ENCODE measurements around the gene PPHLN1.
A peak's percentile ranks its signal among the peaks of the same experiment; 100 is the strongest.

Gene PPHLN1

GRCh38 chr12:42325653-42326474 lies at the start of gene PPHLN1, which contains the start of gene ZCRB1:
Gene PPHLN1 (plus strand): TSS chr12:42326167. CDS start chr12:42335903, 9,736 bp downstream.
Gene ZCRB1 (minus strand): TSS chr12:42326094. CDS start chr12:42324102, 1,992 bp downstream.
- DNase-seq: peak; percentile 89 to 94 (median 90)

GRCh38 chr12:42277396-42278127 lies 48.4 kb upstream of the PPHLN1 start:
- DNase-seq: no peak

- DNase-seq: no peak
These were observed 47.8 kb upstream of the PPHLN1 start for GRCh38 chr12:42278128-42278510.

- peak in 1 of 3 experiments; percentile 5 for DNase-seq
These were observed 44.7 kb upstream of the PPHLN1 start for GRCh38 chr12:42281278-42281677.

GRCh38 chr12:42281844-42282243 lies 44.1 kb upstream of the PPHLN1 start:
- DNase-seq: no peak

GRCh38 chr12:42282294-42282693 lies 43.7 kb upstream of the PPHLN1 start:
- no peak for DNase-seq

GRCh38 chr12:42283739-42284138 lies 42.2 kb upstream of the PPHLN1 start:
- DNase-seq: no peak

GRCh38 chr12:42284157-42284556 lies 41.8 kb upstream of the PPHLN1 start:
- no peak for DNase-seq

- DNase-seq: no peak
These were observed 41.1 kb upstream of the PPHLN1 start for GRCh38 chr12:42284876-42285275.

- DNase-seq: no peak
These were observed 40.5 kb upstream of the PPHLN1 start for GRCh38 chr12:42285431-42285830.

GRCh38 chr12:42286741-42287140 lies 39.2 kb upstream of the PPHLN1 start:
- no peak for DNase-seq

GRCh38 chr12:42288544-42288943 lies 37.4 kb upstream of the PPHLN1 start:
- no peak for DNase-seq

GRCh38 chr12:42291680-42292079 lies 34.3 kb upstream of the PPHLN1 start:
- DNase-seq: no peak

- no peak for DNase-seq
These were observed 29.4 kb upstream of the PPHLN1 start for GRCh38 chr12:42296503-42297109.

- DNase-seq: no peak
These were observed 27.1 kb upstream of the PPHLN1 start for GRCh38 chr12:42298887-42299286.

GRCh38 chr12:42299392-42300308 lies 26.3 kb upstream of the PPHLN1 start:
- DNase-seq: no peak

- no peak for DNase-seq
These were observed 19.7 kb upstream of the PPHLN1 start for GRCh38 chr12:42306297-42306696.

- DNase-seq: no peak
These were observed 17.6 kb upstream of the PPHLN1 start for GRCh38 chr12:42308390-42308789.

GRCh38 chr12:42309996-42310395 lies 16.0 kb upstream of the PPHLN1 start:
- no peak for DNase-seq

- no peak for DNase-seq
These were observed 10.9 kb upstream of the PPHLN1 start for GRCh38 chr12:42315108-42315507.

GRCh38 chr12:42320796-42321195 lies 5.2 kb upstream of the PPHLN1 start:
- DNase-seq: no peak

GRCh38 chr12:42322567-42322966 lies 3.4 kb upstream of the PPHLN1 start:
- DNase-seq: no peak

GRCh38 chr12:42323856-42324255 lies 2.1 kb upstream of the PPHLN1 start:
- no peak for DNase-seq
